Measurements from ENCODE around the gene PRSS16. TPM values are rescaled to one million over a fixed set of nuclear protein-coding genes. Genes with fewer than 3 reads are reported as not detected.
"Not testable (repeated sequence)": the region's sequence is repeated elsewhere in the genome, so short reads cannot be mapped to it uniquely, and the experiment has no call there.

The PRSS16 gene
- total RNA-seq, 2 donors from 2014 or later = 1.8 to 2.6 TPM

GRCh38 chr6:27260836-27261375 is 13.4 kb downstream of the PRSS16 start:
- Mint-ChIP-seq H3K36me3 (ENCODE audit: low read depth) (no peaks in the 10 kb centered on the region), H3K27me3 (peaks cover 20% of the 10 kb centered on the region), H3K9me3 (no peaks in the 10 kb centered on the region), H3K4me1 (no peaks in the 10 kb centered on the region), H3K4me3 (no peak overlapping the region), H3K27ac (no peak overlapping the region)
- no peak for ATAC-seq (replicated peaks)

DNA sequence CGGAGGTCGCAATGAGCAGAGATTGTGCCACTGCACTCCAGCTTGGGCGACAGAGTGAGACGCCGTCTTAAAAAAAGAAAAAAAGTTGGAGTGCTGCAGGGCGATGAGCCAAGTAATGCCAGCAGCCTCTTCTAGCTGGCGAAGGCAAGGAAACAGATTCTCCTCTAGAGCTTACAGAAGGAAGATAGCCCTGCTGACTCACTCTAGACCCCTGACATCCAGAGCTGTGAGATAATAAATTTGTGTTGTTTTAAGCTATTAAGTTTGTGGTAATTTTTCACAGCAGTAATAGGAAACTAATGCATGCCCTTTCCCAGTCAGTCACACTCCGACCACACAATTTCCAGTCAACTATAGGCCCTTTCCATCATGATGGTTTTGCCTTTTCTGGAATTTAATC is 16.4 kb downstream of the PRSS16 start:
- Mint-ChIP-seq H3K4me1 (no peaks in the 10 kb centered on the region), H3K36me3 (ENCODE audit: low read depth) (no peaks in the 10 kb centered on the region), H3K27me3 (peaks cover 33% of the 10 kb centered on the region)

GRCh38 chr6:27267003-27267402 is 19.5 kb downstream of the PRSS16 start:
- H3K27ac Mint-ChIP-seq; H3K4me1 Mint-ChIP-seq; H3K36me3 Mint-ChIP-seq (ENCODE audit: low read depth); H3K4me3 Mint-ChIP-seq; H3K9me3 Mint-ChIP-seq; ATAC-seq (replicated peaks): not testable (repeated sequence)
- peaks cover 34% of the 10 kb centered on the region for H3K27me3 Mint-ChIP-seq

More for the DNA sequence above, 16.4 kb downstream of the PRSS16 start:
- Mint-ChIP-seq H3K9me3 (no peaks in the 10 kb centered on the region), H3K27ac (no peak overlapping the region), H3K4me3 (no peak overlapping the region)
- ATAC-seq (replicated peaks) = no peak

DNA sequence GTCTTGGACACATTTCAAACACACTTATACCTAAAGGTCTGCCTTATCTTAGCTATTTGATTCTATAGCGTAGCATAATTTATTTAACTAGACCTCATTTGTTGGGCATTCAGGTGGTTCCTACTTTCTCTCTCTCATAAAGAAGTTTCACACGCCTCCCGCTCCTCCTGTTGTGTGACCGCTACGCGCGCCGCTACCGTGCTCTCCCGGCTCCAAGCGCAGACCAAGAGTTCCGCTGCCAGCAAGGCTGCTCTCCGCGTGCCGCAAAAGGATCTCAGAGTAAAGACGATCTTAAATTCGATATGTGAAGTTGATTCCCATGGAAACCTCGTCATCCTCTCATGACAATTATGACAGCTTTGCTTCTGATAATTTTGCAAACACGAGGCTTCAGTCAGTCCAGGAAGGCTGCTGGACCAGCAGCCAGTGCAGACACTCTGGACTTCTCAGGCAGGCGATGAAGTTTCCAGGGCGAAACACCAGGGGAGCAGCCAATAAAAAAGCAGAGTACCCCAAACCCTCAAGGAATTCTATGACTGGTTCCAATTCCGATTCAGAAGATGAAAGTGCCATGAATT is 20.4 kb downstream of the PRSS16 start:
- no peak overlapping the region for H3K4me3 Mint-ChIP-seq
- no peak overlapping the region for H3K27ac Mint-ChIP-seq
- no peaks in the 10 kb centered on the region for H3K9me3 Mint-ChIP-seq
- no peaks in the 10 kb centered on the region for H3K4me1 Mint-ChIP-seq
- H3K27me3 Mint-ChIP-seq = peaks cover 36% of the 10 kb centered on the region
- no peak for ATAC-seq (replicated peaks)
- H3K36me3 Mint-ChIP-seq (ENCODE audit: low read depth) = no peaks in the 10 kb centered on the region

DNA sequence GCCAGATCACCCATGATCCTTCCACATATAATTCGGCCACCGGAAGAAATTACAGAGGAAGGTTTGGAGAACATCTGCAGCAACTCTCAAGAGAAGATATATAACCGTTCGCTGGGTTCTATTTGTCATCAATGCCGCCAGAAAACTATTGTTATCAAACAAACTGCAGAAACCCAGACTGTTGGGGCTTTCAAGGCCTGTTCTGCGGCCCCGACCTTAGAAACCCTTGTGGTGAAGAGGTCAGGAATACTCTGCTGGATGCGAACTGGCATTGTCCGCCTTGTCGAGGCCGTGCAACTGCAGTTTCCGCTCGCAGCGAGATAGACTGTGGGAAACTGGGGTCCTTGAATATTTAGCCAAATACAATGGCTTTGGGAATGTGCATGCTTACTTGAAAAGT is 21.3 kb downstream of the PRSS16 start:
- Mint-ChIP-seq H3K36me3 (ENCODE audit: low read depth) (no peaks in the 10 kb centered on the region), H3K27me3 (peaks cover 39% of the 10 kb centered on the region), H3K4me1 (no peaks in the 10 kb centered on the region), H3K27ac (no peak overlapping the region), H3K9me3 (no peaks in the 10 kb centered on the region), H3K4me3 (no peak overlapping the region)
- ATAC-seq (replicated peaks) = no peak

- no peaks in the 10 kb centered on the region for H3K36me3 Mint-ChIP-seq (ENCODE audit: low read depth)
- no peak overlapping the region for H3K27ac Mint-ChIP-seq
- H3K9me3 Mint-ChIP-seq = peaks cover 4% of the 10 kb centered on the region
- no peak for ATAC-seq (replicated peaks)
- H3K4me3 Mint-ChIP-seq = no peak overlapping the region
- peaks cover 53% of the 10 kb centered on the region for H3K27me3 Mint-ChIP-seq
- no peaks in the 10 kb centered on the region for H3K4me1 Mint-ChIP-seq
Observed at GRCh38 chr6:27273783-27274182, 26.3 kb downstream of the PRSS16 start.

DNA sequence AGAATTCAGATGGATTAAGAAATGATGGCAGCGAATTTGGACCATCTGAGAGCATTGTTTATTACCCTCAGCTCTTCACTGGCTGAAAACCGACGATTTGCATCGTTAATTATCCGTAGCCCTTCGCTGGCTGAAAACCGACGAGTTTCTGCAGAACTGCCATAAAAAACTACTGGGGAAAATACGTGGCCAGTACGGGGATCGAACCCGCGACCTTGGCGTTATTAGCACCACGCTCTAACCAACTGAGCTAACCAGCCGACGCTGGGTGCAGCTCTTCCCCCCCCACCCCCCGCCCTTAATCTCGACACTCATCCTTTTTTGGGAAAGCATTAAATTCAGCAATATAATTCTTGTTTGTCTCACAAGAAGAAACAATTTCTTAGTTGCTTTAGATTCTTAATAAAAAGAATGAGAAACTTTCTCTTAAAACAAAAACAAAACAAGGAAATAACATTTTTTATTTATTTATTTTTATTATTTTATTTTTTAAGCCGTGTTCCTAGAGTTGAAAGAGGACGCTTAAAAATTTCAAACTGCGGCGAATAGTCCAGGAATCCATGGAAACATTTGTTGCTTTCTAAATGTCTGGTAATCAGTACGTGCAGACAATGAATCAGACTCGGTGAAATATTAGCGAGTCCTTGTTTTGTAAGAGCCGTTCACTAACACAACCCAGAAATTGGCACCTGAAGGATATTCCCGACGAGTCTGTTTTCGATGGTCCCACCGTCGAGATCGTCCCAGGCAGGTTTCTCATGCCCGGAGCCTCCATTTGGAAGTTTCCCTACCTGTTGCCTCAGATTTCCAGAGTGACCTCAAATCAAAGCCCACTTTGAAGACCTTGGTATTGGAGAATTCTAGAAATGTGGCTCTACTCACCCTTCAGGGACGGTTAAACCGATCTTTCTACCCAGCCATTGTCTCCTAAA is 27.8 kb downstream of the PRSS16 start:
- H3K4me3 Mint-ChIP-seq = no peak overlapping the region
- no peaks in the 10 kb centered on the region for H3K4me1 Mint-ChIP-seq
- H3K36me3 Mint-ChIP-seq (ENCODE audit: low read depth) = no peaks in the 10 kb centered on the region
- H3K27ac Mint-ChIP-seq = no peak overlapping the region
- no peak for ATAC-seq (replicated peaks)
- H3K9me3 Mint-ChIP-seq = peaks cover 4% of the 10 kb centered on the region
- peaks cover 57% of the 10 kb centered on the region for H3K27me3 Mint-ChIP-seq

DNA sequence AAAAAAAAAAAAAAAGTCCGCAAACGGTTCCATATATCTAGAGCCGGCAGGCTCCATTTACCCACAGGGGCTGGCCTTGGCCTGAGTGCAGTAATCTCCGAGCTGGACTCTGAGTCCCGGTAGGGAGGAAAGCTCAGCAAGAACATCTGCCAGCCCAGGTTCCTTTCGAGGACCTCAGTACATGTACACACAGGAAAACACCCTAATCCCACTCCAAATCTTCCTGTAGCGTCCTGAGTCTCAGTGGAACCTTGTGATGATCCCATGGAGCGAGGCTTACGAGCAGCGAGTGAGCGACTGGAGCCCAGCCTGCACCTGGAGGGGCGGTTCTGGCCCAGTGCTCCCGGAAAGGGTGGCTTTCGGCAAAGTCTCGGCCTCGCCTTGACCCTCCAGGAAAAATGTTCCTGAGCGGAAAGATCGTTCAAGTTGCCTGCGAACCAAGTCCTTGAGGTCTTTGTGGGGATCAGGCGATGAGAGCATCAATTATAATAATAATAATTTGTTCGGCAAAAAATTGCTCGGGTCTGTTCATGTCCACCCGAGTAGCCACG is 32.1 kb downstream of the PRSS16 start:
- no peak overlapping the region for H3K27ac Mint-ChIP-seq
- peaks cover 11% of the 10 kb centered on the region for H3K9me3 Mint-ChIP-seq
- H3K4me1 Mint-ChIP-seq = no peaks in the 10 kb centered on the region
- ATAC-seq (replicated peaks) = no peak
- peaks cover 7% of the 10 kb centered on the region for H3K36me3 Mint-ChIP-seq (ENCODE audit: low read depth)
- peaks cover 62% of the 10 kb centered on the region for H3K27me3 Mint-ChIP-seq
- peak overlapping the region; percentile 19 for H3K4me3 Mint-ChIP-seq

DNA sequence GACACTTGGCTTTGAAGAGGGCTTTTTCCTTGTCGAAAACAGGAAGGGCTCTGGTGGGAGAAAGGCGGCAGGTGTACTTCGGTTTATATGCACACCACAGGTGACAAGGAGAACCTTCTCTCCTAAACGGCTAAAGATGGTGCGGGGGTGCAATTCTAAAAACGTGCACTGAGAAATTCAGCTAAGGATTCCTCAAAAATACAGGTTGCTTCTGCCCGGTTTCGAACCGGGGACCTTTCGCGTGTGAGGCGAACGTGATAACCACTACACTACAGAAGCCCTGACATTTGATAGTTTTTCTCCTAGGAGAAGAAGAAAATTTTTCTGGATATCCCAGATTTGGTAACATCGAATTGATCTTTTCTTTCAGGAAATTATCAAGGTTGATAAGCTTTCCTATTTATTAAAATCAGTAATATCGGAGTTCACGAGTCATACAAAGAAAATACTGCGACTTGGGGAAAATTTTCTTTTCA is 32.6 kb downstream of the PRSS16 start:
- ATAC-seq (replicated peaks) = no peak
- Mint-ChIP-seq H3K4me1 (no peaks in the 10 kb centered on the region), H3K27ac (no peak overlapping the region), H3K9me3 (peaks cover 11% of the 10 kb centered on the region), H3K36me3 (ENCODE audit: low read depth) (peaks cover 12% of the 10 kb centered on the region), H3K27me3 (peaks cover 64% of the 10 kb centered on the region), H3K4me3 (peak overlapping the region; percentile 19)

- no peak overlapping the region for H3K4me3 Mint-ChIP-seq
- peaks cover 11% of the 10 kb centered on the region for H3K9me3 Mint-ChIP-seq
- H3K27ac Mint-ChIP-seq = no peak overlapping the region
- ATAC-seq (replicated peaks) = no peak
- peaks cover 68% of the 10 kb centered on the region for H3K27me3 Mint-ChIP-seq
- peaks cover 12% of the 10 kb centered on the region for H3K36me3 Mint-ChIP-seq (ENCODE audit: low read depth)
- no peaks in the 10 kb centered on the region for H3K4me1 Mint-ChIP-seq
Observed at GRCh38 chr6:27280540-27281000, 33.1 kb downstream of the PRSS16 start.

- peaks cover 12% of the 10 kb centered on the region for H3K36me3 Mint-ChIP-seq (ENCODE audit: low read depth)
- peaks cover 11% of the 10 kb centered on the region for H3K9me3 Mint-ChIP-seq
- H3K4me1 Mint-ChIP-seq = no peaks in the 10 kb centered on the region
- H3K27me3 Mint-ChIP-seq = peaks cover 69% of the 10 kb centered on the region
- ATAC-seq (replicated peaks) = no peak
- H3K4me3 Mint-ChIP-seq = no peak overlapping the region
- no peak overlapping the region for H3K27ac Mint-ChIP-seq
Observed at GRCh38 chr6:27281105-27281539, 33.6 kb downstream of the PRSS16 start.

DNA sequence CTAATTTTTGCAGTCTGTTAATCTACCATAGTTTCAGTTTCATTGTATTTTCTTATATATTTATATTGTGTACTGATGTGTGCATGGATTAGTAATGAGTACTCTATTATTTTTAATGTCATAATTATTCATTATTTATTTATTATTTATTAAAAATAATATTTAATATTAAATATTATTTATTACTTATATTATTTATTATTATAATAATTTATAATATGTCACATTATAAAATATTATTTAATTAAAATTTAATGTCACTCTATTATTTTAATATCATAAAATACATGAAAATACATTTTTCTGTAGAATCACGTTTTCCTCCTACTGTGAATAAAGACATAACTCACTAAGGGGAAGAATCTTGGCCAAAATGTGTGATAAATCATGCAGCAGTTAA is 34.1 kb downstream of the PRSS16 start:
- Mint-ChIP-seq H3K4me3 (no peak overlapping the region), H3K27me3 (peaks cover 69% of the 10 kb centered on the region), H3K36me3 (ENCODE audit: low read depth) (peaks cover 12% of the 10 kb centered on the region), H3K4me1 (no peaks in the 10 kb centered on the region), H3K27ac (no peak overlapping the region), H3K9me3 (peaks cover 11% of the 10 kb centered on the region)
- no peak for ATAC-seq (replicated peaks)

- Mint-ChIP-seq H3K27ac (no peak overlapping the region), H3K9me3 (peaks cover 9% of the 10 kb centered on the region), H3K27me3 (peaks cover 66% of the 10 kb centered on the region), H3K4me3 (no peak overlapping the region), H3K4me1 (no peaks in the 10 kb centered on the region), H3K36me3 (ENCODE audit: low read depth) (peaks cover 21% of the 10 kb centered on the region)
- no peak for ATAC-seq (replicated peaks)
Observed at GRCh38 chr6:27283279-27283678, 35.8 kb downstream of the PRSS16 start.

GRCh38 chr6:27286141-27286540 is 38.6 kb downstream of the PRSS16 start:
- H3K4me3 Mint-ChIP-seq = no peak overlapping the region
- no peak for ATAC-seq (replicated peaks)
- H3K9me3 Mint-ChIP-seq = peaks cover 17% of the 10 kb centered on the region
- peaks cover 76% of the 10 kb centered on the region for H3K27me3 Mint-ChIP-seq
- no peak overlapping the region for H3K27ac Mint-ChIP-seq
- no peaks in the 10 kb centered on the region for H3K4me1 Mint-ChIP-seq
- peaks cover 28% of the 10 kb centered on the region for H3K36me3 Mint-ChIP-seq (ENCODE audit: low read depth)
